Panc1 (cell line): ENCODE measurements around the gene PEPD. TPM values are rescaled to one million over a fixed set of nuclear protein-coding genes. Genes with fewer than 3 reads are reported as not detected.

Experiments used
- ATAC-seq: fragments of 200-7000 bp; cut with Tn5 transposase; 2 replicates; pipeline ENCODE4 v1.9.1; 2020; ENCODE audit warnings: mild to moderate bottlenecking, moderate library complexity
- BruUV-seq: library from RNA; stranded (reverse); fragments of 400-500 nt; replicated peaks from 2 replicates; lab custom pipeline; 2021; lab: Mats Ljungman, UMichigan
- CTCF ChIA-PET: fragments of 300-600 bp; sonication (Branson Sonifier 250); formaldehyde crosslinking; loops from one replicate; lab custom pipeline; 2022; ENCODE audit warnings: antibody characterized with exemption; lab: Charles Lee
- POLR2A ChIA-PET: fragments of 300-600 bp; sonication (Branson Sonifier 250); formaldehyde crosslinking; loops from one replicate; lab custom pipeline; 2022; ENCODE audit warnings: antibody characterized with exemption; lab: Charles Lee
- DNase-seq: peaks from one replicate; pipeline ENCODE4 v3.0.0-alpha.2; 2010; ENCODE audit warnings: low read depth, low spot score
- H3K27ac ChIP-seq: 2 replicates; pipeline ENCODE4 v1.5.1; 2011; ENCODE audit warnings: mild to moderate bottlenecking, low read length, inconsistent platforms
- H3K27me3 ChIP-seq: fragments of 200-500 bp; sonication (Bioruptor generic); 2 replicates; pipeline ENCODE4 v1.6.0; 2014; ENCODE audit warnings: low read length, inconsistent platforms; ENCODE audit not compliant: control insufficient read depth, insufficient read depth
- H3K36me3 ChIP-seq: fragments of 200-500 bp; sonication (Bioruptor generic); 2 replicates; pipeline ENCODE4 v1.5.1; 2014; ENCODE audit warnings: inconsistent platforms, mild to moderate bottlenecking, low read length, moderate library complexity; ENCODE audit not compliant: control insufficient read depth, insufficient read depth
- H3K4me1 ChIP-seq: 2 replicates; pipeline ENCODE4 v1.5.1; 2011; ENCODE audit warnings: inconsistent platforms, mild to moderate bottlenecking, low read length, moderate library complexity; ENCODE audit not compliant: control insufficient read depth, insufficient read depth
- H3K4me3 ChIP-seq, 2 experiments: 2 replicates each; pipeline ENCODE4 v1.5.1; 2011 to 2012; ENCODE audit warnings: low read depth in 2 of 2, low read length in 2 of 2, mild to moderate bottlenecking in 2 of 2, inconsistent platforms in 1 of 2, moderate library complexity in 1 of 2
- H3K9me3 ChIP-seq: fragments of 200-500 bp; sonication (Bioruptor generic); 2 replicates; pipeline ENCODE4 v1.5.1; 2014; ENCODE audit warnings: low read depth, mild to moderate bottlenecking, inconsistent platforms, low read length, moderate library complexity; ENCODE audit not compliant: control insufficient read depth, insufficient read depth
- POLR2AphosphoS5 ChIP-seq: IDR thresholded peaks from 2 replicates; pipeline ENCODE4 v1.6.1; 2012; ENCODE audit warnings: mild to moderate bottlenecking, low read depth, low read length, moderate library complexity
- REST ChIP-seq, 2 experiments: IDR thresholded peaks; 2 replicates each; pipeline ENCODE4 v1.6.1; 2011 to 2012; ENCODE audit warnings: low read depth in 2 of 2, control low read depth in 1 of 2, low read length in 1 of 2, mild to moderate bottlenecking in 1 of 2, moderate library complexity in 1 of 2; ENCODE audit not compliant: insufficient read depth in 1 of 2
- SIN3A ChIP-seq: IDR thresholded peaks from 2 replicates; pipeline ENCODE4 v1.6.1; 2012; ENCODE audit warnings: low read depth, mild to moderate bottlenecking, low read length, moderate library complexity, borderline replicate concordance; ENCODE audit not compliant: insufficient read depth
- TCF7L2 ChIP-seq: IDR thresholded peaks from 2 replicates; pipeline ENCODE4 v1.6.1; 2011; ENCODE audit warnings: mild to moderate bottlenecking, low read depth, low read length, inconsistent platforms
- in situ Hi-C: cut with HindIII; loops from 2 replicates; pipeline ENCODE4 v1.10.0; 2016; ENCODE audit warnings: low sequenced_read_pairs, low pct_unique_long_range_greater_than_20kb
- intact Hi-C: fragments of 100-400 bp; cut with micrococcal nuclease; formaldehyde crosslinking; loops from one replicate; pipeline ENCODE4 v1.10.0; 2022; ENCODE audit not compliant: unreplicated experiment
- total RNA-seq: library from RNA; stranded (reverse); gene quantifications from one replicate; pipeline ENCODE4 v1.2.1, GENCODE V29; 2021; ENCODE audit not compliant: unreplicated experiment
- TF ChIP-seq, protein P1 (sequence below): fragments of 450-650 bp; IDR thresholded peaks from 2 replicates; pipeline ENCODE4 v1.5.1; 2017; ENCODE audit warnings: mild to moderate bottlenecking

Gene PEPD
- total RNA-seq, 1 experiment from 2014 or later: 102 TPM

DNA sequence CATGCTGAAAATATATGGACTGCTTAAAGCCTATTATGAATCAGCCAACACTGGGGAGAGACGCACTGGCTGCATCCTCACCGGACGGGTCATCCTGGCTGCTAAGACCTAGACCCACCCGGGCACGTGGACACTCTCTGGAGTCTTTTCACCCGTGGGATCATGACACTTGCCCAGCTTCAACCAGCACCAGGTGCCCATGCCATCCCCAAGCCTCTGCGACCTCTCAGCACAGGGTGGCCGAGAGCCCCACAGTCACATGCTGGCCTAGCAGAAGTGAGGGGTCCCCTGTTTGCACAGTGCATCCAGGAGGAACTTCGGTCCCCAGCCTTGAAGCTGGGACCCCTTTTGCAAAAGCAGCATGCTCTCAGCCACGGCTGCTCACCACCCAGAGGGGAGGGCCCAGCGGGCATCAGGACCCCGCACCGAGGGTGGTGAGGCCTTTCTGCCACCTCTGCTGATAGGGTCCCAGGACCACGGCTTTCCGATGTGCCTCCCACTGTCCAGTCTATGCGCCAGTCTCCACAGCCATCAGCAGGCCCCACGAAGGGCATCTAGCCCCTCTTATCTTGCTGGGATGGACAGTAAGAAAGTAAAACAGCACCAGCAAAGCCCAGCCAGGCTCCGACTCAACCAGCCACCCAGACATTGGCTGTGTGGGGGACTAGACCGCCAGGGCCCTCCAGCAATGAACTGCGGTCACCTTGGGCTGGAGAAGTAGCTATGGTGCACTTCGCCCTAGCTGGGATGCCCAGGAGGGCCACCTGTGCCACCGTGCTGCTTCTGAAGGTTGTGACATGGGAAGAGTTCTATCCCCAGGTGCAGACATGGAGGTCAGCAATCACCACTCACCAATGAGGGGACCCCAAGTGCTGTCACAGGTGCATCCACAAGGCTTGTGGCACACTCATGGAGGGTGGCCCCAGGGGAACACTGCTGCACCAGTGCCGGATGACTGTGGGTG is 75.0 kb downstream of the PEPD start:
- intact Hi-C loops (no loop called here), in situ Hi-C loops (no loop called here)
- Histone ChIP-seq H3K36me3 (no peaks in the 10 kb centered on the region), H3K4me3 (no peak overlapping the region), H3K27ac (no peak overlapping the region), H3K9me3 (no peaks in the 10 kb centered on the region), H3K4me1 (no peaks in the 10 kb centered on the region), H3K27me3 (no peaks in the 10 kb centered on the region)
- TF ChIP-seq REST (IDR thresholded peaks at IDR 0.05; ENCODE audit: insufficient read depth in 1 of 2, low read depth in 2 of 2, low read length in 1 of 2) (no peak), SIN3A (no peak), TCF7L2 (no peak), POLR2AphosphoS5 (no peak)
- TF ChIP-seq, protein P1, sequence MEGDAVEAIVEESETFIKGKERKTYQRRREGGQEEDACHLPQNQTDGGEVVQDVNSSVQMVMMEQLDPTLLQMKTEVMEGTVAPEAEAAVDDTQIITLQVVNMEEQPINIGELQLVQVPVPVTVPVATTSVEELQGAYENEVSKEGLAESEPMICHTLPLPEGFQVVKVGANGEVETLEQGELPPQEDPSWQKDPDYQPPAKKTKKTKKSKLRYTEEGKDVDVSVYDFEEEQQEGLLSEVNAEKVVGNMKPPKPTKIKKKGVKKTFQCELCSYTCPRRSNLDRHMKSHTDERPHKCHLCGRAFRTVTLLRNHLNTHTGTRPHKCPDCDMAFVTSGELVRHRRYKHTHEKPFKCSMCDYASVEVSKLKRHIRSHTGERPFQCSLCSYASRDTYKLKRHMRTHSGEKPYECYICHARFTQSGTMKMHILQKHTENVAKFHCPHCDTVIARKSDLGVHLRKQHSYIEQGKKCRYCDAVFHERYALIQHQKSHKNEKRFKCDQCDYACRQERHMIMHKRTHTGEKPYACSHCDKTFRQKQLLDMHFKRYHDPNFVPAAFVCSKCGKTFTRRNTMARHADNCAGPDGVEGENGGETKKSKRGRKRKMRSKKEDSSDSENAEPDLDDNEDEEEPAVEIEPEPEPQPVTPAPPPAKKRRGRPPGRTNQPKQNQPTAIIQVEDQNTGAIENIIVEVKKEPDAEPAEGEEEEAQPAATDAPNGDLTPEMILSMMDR: no peak
- POLR2A ChIA-PET: no interaction called here
- CTCF ChIA-PET: no interaction called here
- DNase-seq (no peak), ATAC-seq (no peak)
- BruUV-seq: no TSS peak

DNA sequence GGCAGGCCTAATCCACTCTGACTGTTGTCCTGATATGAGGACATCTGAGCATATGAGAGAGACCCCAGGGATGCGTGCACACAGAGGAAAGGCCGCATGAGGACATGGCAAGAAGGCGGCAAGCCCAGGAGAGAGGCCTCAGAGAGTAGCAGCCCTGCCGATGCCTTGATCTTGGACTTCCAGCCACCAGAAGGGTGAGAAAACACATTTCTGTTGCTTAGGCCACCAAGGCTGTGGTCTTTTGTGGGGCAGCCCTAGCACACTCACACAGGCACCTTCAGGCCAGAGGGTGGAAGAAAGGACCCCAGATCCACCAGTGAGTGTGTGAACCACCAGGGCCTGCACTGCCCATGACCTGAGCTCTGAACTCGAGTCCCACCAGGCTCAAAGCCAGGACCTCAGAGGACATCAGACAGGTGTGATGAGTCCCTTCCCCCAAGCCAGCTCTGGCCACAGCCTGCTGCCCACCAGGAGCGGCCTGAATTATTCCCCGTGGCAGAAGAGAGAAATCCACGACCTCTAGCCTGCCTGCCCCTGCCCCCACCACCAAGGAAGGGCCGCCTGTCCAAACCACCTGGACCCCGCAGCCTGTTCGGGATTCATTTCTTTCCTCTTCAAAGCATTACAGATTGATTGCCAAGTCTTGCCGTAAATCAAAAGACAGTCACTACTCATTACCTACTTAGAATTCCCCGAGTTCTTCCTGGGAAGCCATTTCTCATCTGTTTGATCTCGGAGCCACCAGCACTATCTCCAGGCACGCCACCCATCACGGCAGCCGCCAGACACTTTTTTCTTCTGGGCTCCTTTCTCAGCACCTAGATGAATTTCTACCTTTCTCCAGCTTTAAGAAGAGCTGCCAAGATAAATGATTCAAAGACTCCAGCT is 75.9 kb downstream of the PEPD start:
- Histone ChIP-seq H3K4me1 (no peaks in the 10 kb centered on the region), H3K36me3 (no peaks in the 10 kb centered on the region), H3K4me3 (no peak overlapping the region), H3K27me3 (no peaks in the 10 kb centered on the region), H3K9me3 (no peaks in the 10 kb centered on the region), H3K27ac (no peak overlapping the region)
- no peak for ATAC-seq
- no peak for DNase-seq
- no peak for TF ChIP-seq REST (IDR thresholded peaks at IDR 0.05; ENCODE audit: insufficient read depth in 1 of 2, low read depth in 2 of 2, low read length in 1 of 2)
- no peak for TF ChIP-seq TCF7L2
- TF ChIP-seq SIN3A: no peak
- TF ChIP-seq, protein P1: no peak
- no peak for TF ChIP-seq POLR2AphosphoS5
- intact Hi-C loops: no loop called here
- no TSS peak for BruUV-seq
- in situ Hi-C loops: no loop called here
- ChIA-PET CTCF (no interaction called here), POLR2A (no interaction called here)
